Esophagus squamous epithelium (tissue), 4 donors: Measurements from ENCODE around the gene AP3D1.

Experiments
- POLR2A ChIP-seq, 4 donors: fragments of 450-650 bp; IDR thresholded peaks; one replicate each; pipeline ENCODE4 v1.6.1; 2017; ENCODE audit warnings: antibody characterized with exemption in 4 of 4, mild to moderate bottlenecking in 4 of 4, moderate library complexity in 3 of 4
- TF ChIP-seq, protein P1 (sequence below), 6 experiments: fragments of 450-650 bp in 4 of 6; fragments of 200-600 bp in 2 of 6; sonication (generic) in 2 of 6; IDR thresholded peaks; one replicate each; pipeline ENCODE4 v1.5.1; 2016 to 2019; ENCODE audit warnings: antibody characterized with exemption in 6 of 6, mild to moderate bottlenecking in 4 of 6, moderate library complexity in 4 of 6

GRCh38 chr19:2135474-2136402, 15.6 kb downstream of the AP3D1 start:
- TF ChIP-seq, protein P1, sequence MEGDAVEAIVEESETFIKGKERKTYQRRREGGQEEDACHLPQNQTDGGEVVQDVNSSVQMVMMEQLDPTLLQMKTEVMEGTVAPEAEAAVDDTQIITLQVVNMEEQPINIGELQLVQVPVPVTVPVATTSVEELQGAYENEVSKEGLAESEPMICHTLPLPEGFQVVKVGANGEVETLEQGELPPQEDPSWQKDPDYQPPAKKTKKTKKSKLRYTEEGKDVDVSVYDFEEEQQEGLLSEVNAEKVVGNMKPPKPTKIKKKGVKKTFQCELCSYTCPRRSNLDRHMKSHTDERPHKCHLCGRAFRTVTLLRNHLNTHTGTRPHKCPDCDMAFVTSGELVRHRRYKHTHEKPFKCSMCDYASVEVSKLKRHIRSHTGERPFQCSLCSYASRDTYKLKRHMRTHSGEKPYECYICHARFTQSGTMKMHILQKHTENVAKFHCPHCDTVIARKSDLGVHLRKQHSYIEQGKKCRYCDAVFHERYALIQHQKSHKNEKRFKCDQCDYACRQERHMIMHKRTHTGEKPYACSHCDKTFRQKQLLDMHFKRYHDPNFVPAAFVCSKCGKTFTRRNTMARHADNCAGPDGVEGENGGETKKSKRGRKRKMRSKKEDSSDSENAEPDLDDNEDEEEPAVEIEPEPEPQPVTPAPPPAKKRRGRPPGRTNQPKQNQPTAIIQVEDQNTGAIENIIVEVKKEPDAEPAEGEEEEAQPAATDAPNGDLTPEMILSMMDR (IDR thresholded peaks at IDR 0.05) = no peak
- TF ChIP-seq POLR2A (IDR thresholded peaks at IDR 0.05) = no peak
